Subcutaneous adipose tissue (tissue), 4 donors: ENCODE data around the gene C19orf81. TPM values are rescaled to one million over a fixed set of nuclear protein-coding genes. Genes with fewer than 3 reads are reported as not detected.

Source experiments
- total RNA-seq, 4 donors: library from RNA; depleted of rRNA; stranded (reverse); fragments of >200 nt; gene quantifications; one replicate each; pipeline ENCODE4 v1.1.0, GENCODE V29; 2016
- TF ChIP-seq, protein P1 (sequence below): fragments of 450-650 bp; IDR thresholded peaks from one replicate; pipeline ENCODE4 v1.5.1; 2016; ENCODE audit warnings: low read depth, mild to moderate bottlenecking, control low read depth, antibody characterized with exemption, moderate library complexity

The C19orf81 gene
- total RNA-seq, 4 donors from 2014 or later: 1.9 TPM; not detected in 3

- TF ChIP-seq, protein P1, sequence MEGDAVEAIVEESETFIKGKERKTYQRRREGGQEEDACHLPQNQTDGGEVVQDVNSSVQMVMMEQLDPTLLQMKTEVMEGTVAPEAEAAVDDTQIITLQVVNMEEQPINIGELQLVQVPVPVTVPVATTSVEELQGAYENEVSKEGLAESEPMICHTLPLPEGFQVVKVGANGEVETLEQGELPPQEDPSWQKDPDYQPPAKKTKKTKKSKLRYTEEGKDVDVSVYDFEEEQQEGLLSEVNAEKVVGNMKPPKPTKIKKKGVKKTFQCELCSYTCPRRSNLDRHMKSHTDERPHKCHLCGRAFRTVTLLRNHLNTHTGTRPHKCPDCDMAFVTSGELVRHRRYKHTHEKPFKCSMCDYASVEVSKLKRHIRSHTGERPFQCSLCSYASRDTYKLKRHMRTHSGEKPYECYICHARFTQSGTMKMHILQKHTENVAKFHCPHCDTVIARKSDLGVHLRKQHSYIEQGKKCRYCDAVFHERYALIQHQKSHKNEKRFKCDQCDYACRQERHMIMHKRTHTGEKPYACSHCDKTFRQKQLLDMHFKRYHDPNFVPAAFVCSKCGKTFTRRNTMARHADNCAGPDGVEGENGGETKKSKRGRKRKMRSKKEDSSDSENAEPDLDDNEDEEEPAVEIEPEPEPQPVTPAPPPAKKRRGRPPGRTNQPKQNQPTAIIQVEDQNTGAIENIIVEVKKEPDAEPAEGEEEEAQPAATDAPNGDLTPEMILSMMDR: no peak
Measured at GRCh38 chr19:50639121-50640112, 9.8 kb upstream of the C19orf81 start, which contains the start of gene SYT3. SYT3 (minus strand) TSS chr19:50639881; CDS start chr19:50637411, 2,470 bp downstream.

DNA sequence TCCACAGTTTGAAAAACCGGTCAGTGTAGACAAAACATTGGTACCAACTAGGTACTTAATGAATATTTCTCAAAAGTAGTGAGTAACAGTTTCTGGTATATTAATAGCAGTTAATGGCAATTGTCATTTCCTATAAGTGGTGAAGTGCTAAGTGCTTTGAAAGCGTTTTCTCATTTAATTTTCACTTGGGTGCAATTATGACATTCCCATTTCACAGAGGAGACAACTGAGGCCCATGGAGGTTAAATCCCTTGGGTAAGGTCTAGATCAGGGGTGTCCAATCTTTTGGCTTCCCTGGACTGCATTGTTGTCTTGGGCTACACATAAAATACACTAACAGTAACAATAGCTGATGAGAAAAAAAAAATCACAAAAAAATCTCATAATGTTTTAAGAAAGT is 8.9 kb upstream of the C19orf81 start:
- TF ChIP-seq, protein P1: no peak

- TF ChIP-seq, protein P1: no peak
Measured at GRCh38 chr19:50644315-50644915, 4.8 kb upstream of the C19orf81 start.

- TF ChIP-seq, protein P1: no peak
Measured at GRCh38 chr19:50645107-50645506, 4.1 kb upstream of the C19orf81 start.

DNA sequence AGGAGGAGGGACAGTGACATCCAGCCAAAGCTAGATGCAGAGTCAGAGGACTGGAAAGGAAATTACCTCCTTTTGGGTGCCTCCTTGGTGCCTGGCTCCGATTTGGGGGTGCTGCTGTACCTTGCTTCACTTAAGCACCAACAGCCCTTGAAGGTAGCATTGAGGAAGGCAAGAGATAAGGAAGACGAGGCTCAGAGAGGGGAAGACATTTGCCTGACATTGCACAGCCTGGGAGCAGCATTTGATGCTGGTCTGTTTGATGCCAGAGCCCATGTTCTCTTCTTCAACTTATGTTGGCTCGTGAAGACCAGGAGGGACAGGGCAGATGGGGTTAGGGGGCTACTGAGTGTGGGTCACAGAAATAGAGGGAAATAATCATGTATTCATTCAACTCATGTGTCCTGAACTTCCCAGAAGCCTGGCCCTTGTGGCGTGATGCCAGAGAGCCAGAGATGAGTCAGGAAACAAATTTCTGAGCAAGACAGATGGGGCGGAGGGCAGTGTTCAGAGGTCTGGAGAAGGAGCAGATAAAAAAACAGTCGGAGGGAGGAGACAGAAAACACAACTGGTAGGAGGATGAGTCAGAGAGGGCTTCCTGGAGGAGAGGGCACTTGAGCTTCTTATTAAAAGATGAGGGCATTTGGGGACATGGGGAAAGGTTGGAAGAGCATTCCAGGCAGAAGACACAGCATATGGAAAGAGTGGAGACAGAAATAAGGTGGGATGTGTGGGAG is 3.0 kb upstream of the C19orf81 start:
- TF ChIP-seq, protein P1: no peak

GRCh38 chr19:50647879-50648615 is 1.2 kb upstream of the C19orf81 start:
- TF ChIP-seq, protein P1: no peak
